ENCODE data around the gene UNKL.

The UNKL gene

GRCh38 chr16:1416521-1416941 lies 2.0 kb upstream of the UNKL start:
- Histone ChIP-seq H3K27ac (ENCODE audit: extremely low read depth, low read depth, low read length) (no peak overlapping the region), H3K4me3 (ENCODE audit: low read depth, low read length) (no peak overlapping the region), H3K9me3 (ENCODE audit: control insufficient read depth, insufficient read depth, low read depth, low read length) (no peaks in the 10 kb centered on the region), H3K36me3 (ENCODE audit: control insufficient read depth in 2 of 2, insufficient read depth in 1 of 2, low read length in 2 of 2) (peaks cover 0 to 8% of the 10 kb centered on the region in 2 experiments; a peak in 2 of 3 replicates), H3K4me1 (ENCODE audit: control insufficient read depth, insufficient read depth, low read length) (peaks cover 6% of the 10 kb centered on the region)
- POLR2A ChIA-PET: no interaction called here
- CTCF ChIA-PET: no interaction called here
- peak; percentile 73; the same call in 1 of the 2 replicates for TF ChIP-seq REST (tag by site-specific recombination; IDR thresholded peaks at IDR 0.05)
- peak; percentile 16; the same call in 1 of the 2 replicates for TF ChIP-seq PRDM1 (tag by site-specific recombination; IDR thresholded peaks at IDR 0.05)
- no peak for TF ChIP-seq PRDM10 (tag by site-specific recombination; IDR thresholded peaks at IDR 0.05)

- Histone ChIP-seq H3K36me3 (ENCODE audit: control insufficient read depth in 2 of 2, insufficient read depth in 1 of 2, low read length in 2 of 2) (peaks cover 0 to 12% of the 10 kb centered on the region in 2 experiments; a peak in 2 of 3 replicates), H3K4me3 (ENCODE audit: low read depth, low read length) (peak overlapping the region; percentile 91), H3K27ac (ENCODE audit: extremely low read depth, low read depth, low read length) (peak overlapping the region; percentile 70; the same call in 1 of the 2 replicates), H3K4me1 (ENCODE audit: control insufficient read depth, insufficient read depth, low read length) (peaks cover 3% of the 10 kb centered on the region; the same call in 1 of the 2 replicates), H3K9me3 (ENCODE audit: control insufficient read depth, insufficient read depth, low read depth, low read length) (no peaks in the 10 kb centered on the region)
- POLR2A ChIA-PET: no interaction called here
- CTCF ChIA-PET: interaction anchor here (0.6 to 1.5 kb wide), 2 partner anchors 50 to 88 kb away, joined by 4 read pairs; no protein-coding TSS in a partner anchor
- TF ChIP-seq ZNF514 (tag by site-specific recombination; IDR thresholded peaks at IDR 0.05) (no peak), ZNF175 (tag by site-specific recombination; IDR thresholded peaks at IDR 0.05) (no peak), ZFP37 (tag by site-specific recombination; IDR thresholded peaks at IDR 0.05) (no peak), ZNF561 (tag by site-specific recombination; IDR thresholded peaks at IDR 0.05; ENCODE audit: borderline replicate concordance) (peak; percentile 48; the same call in 1 of the 2 replicates), ZNF112 (tag by site-specific recombination; IDR thresholded peaks at IDR 0.05) (no peak), ZNF549 (tag by site-specific recombination; IDR thresholded peaks at IDR 0.05) (no peak), ZNF830 (tag by site-specific recombination; IDR thresholded peaks at IDR 0.05; ENCODE audit: low read depth) (no peak), REST (tag by site-specific recombination; IDR thresholded peaks at IDR 0.05) (no peak; the same call in 1 of the 2 replicates), ZNF670 (tag by site-specific recombination; IDR thresholded peaks at IDR 0.05; ENCODE audit: low read depth) (no peak), ZNF10 (tag by site-specific recombination; IDR thresholded peaks at IDR 0.05) (0 out of 2 replicates have a peak, but pooled peaks have one; percentile 47), ZNF37A (tag by site-specific recombination; IDR thresholded peaks at IDR 0.05) (no peak), ZNF416 (tag by site-specific recombination; IDR thresholded peaks at IDR 0.05) (no peak), ZNF398 (tag by site-specific recombination; IDR thresholded peaks at IDR 0.05) (peak; percentile 41; the same call in 1 of the 2 replicates), CTCF (tag by site-specific recombination; IDR thresholded peaks at IDR 0.05) (peak; percentile 87)
These were observed 596 bp downstream of the UNKL start for GRCh38 chr16:1413684-1414531.
